SK-N-MC (cell line): Measurements from ENCODE around the gene GABBR2.

Experiments
- EZH2 ChIP-seq: fragments of 200-600 bp; sonication (generic); IDR thresholded peaks from one replicate; pipeline ENCODE4 v1.6.1; 2017; ENCODE audit warnings: antibody characterized with exemption
- FOXP2 ChIP-seq: optimal IDR thresholded peaks from 2 replicates; pipeline ENCODE3; 2011; ENCODE audit warnings: mild to moderate bottlenecking, moderate library complexity; ENCODE audit not compliant: insufficient read depth; ENCODE audit errors: extremely low read length, control extremely low read depth
- POLR2AphosphoS5 ChIP-seq: IDR thresholded peaks from 2 replicates; pipeline ENCODE4 v1.6.1; 2012; ENCODE audit warnings: mild to moderate bottlenecking, low read depth, low read length, borderline replicate concordance

DNA sequence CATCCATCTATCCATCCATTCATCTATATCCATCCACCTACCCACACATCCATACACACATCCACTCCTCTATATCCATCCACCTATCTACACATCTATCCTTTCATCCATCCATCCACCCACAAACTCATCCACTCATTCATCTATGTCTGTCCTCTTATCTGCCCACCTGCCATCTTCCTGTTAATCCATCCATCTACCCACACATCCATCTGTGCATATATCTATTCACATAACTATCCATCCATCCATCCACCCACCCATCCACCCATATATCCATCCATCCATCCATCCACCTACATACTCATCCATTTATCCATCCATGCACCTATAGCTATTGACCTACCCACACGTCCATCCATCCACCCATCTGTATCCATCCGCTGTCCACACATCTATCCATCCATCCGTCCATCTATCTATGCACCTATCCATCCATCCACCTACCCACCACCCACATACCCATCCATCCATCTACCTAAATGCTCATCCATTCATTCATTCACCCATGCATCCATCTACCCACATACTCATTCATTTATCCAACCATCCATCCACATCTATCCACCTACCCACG lies 271.2 kb downstream of the GABBR2 start:
- TF ChIP-seq POLR2AphosphoS5 (no peak), EZH2 (no peak), FOXP2 (no peak)
